ELR (cell line): ENCODE data around the gene SELENOI.
"Not testable (repeated sequence)": the region's sequence is repeated elsewhere in the genome, so short reads cannot be mapped to it uniquely, and the experiment has no call there.

Experiments used
- DNase-seq: peaks from one replicate; pipeline ENCODE4 v3.0.0-alpha.2; 2015; ENCODE audit warnings: low read depth

Gene SELENOI

DNA sequence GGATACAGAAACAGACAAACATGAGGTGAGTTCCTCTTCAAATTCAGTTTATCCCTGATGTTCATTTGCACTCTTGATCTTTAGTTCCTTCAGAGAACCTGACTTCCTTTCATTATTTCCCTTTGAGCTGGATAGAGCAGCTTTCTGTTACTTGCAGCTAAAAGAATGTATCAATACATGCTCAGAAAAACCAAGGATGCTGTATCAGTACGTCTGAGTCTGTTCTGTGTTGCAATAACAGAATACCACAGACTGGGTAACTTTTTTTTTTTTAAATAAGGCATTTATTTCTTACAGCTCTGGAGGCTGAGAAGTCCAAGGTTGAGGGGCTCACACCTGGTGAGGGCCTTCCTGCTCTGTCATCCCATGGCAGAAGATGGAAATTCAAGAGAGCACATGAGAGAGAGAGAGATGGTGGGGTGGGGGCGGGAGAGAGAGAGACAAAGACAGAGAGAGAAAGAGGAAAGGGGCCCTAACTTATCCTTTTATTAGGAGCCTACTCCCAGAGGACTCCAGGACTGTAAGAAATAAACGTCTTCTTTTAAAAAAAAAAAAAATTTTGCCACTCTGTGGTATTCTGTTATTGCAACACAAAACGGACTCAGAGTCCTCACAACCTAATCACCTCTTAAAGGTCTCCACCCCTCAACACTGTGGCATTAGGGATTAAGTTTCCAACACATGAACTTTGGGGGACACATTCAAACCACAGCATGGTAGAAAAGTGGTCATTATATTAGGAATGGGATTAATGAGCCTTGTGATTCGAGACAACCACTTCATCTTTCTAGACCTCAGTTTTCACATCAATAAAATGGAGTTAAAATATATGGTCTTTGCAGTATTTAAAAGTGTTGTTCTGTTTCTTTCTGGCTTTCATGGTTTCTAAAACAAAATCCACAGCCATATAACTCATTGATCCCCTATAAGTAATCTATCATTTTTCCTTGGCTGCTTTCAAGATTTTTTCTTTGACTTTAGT is 18.4 kb upstream of the SELENOI start:
- DNase-seq: peak; percentile 32

DNA sequence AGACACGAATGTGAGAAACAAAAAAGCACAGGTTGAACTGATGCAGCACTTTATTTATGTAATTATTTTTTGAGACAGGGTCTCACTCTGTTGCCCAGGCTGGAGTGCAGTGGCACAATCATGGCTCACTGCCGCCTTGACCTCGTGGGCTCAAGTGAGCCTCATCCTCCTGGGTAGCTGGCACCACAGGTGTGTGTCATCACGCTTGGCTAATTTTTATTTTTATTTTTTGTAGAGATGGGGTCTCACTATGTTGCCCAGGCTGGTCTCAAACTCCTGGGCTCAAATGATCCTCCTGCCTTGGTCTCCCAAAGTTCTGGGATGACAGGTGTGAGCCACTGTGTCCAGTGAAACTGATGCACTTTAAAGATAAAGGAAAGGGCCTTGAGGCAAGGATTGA is 16.9 kb upstream of the SELENOI start:
- DNase-seq: not testable (repeated sequence)

DNA sequence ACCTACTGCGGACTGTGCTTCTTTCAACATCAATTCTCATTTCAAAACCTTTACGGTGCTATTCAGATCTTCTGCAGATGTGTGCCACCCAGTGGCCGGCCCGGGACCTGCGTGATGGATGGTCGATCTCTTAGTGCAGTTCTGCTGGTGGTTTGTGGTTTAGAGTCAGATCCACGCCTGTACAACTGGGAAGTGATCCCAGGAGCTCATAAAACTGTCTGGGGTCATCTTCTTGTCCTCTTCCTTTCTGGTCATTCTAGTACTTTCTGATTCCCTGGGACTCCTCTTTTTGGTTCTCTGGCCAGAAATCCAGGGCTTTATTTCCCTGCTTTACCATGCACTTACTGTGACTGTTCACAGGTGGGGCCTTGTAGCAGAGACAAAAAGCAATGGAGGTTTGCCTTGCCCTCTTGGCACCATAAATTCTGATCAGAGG is 15.8 kb upstream of the SELENOI start:
- peak; percentile 80 for DNase-seq

DNA sequence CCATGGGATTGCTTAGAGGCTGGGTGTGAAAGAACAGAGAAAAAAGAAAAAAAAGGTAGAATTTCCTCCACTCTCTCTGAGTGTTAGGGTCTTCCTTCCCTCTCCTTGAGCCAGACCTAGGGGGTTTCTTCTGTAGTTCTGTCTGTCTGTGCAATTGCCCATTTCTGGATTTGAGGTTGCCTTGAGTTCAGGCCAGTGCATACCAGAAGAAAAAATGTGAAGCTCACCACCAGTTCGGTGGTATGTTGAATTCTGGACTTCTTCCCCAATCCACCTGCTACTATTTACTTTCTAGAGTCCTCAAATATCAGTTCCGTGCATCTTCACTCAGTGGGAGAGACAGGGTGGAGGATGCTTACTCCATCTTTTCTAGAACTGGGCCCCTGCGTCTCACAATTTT is 15.3 kb upstream of the SELENOI start:
- no peak for DNase-seq

DNA sequence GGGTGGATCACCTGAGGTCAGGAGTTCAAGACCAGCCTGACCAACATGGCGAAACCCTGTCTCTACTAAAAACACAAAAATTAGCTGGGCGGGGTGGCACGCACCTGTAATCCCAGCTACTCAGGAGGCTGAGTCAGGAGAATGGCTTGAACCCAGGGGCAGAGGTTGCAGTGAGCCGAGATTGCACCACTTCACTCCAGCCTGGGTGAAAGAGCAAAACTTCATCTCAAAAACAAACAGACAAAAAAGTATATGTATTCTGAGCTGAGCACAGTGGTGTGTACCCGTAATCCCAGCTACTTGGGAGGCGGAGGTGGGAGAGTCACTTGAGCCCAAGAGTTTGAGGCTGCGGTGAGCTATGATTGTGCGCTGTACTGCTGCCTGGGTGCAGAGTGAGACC is 14.6 kb upstream of the SELENOI start:
- not testable (repeated sequence) for DNase-seq

DNA sequence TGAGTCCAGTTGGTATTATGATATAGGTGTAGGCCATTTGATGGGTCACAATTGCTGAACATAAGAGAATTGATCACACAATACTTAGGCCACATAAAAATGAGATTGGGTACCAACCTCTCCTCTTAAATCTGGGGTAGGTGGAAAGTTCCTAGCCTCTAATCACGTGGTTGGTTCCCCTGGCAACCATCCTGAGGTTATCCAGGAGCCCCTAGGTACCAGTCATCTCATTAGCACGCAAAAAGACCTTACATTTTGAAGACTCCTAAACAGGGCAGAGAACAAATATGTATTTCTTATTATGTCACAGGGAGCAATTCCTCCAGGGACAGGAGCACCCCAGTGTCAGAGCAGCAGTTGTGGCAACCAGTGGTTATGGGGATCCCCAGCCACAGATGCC is 12.7 kb upstream of the SELENOI start:
- DNase-seq: no peak

DNA sequence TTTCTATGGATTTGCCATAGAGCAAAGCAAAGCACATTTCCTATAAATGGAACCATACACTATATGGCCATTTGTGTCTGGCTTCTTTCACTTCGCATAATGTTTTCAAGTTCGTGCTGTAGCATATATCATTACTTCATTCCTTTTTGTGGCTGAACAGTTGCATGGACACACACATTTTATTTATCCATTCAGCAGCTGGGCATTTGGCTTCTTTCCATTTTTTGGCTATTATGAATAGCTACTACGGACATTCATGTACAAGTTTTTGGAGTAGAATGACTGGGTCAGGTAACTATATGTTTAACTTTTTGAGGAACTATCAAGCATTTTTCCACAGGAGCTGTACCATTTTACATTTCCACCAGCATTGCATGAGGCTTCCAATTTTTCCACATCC is 10.7 kb upstream of the SELENOI start:
- no peak for DNase-seq

DNA sequence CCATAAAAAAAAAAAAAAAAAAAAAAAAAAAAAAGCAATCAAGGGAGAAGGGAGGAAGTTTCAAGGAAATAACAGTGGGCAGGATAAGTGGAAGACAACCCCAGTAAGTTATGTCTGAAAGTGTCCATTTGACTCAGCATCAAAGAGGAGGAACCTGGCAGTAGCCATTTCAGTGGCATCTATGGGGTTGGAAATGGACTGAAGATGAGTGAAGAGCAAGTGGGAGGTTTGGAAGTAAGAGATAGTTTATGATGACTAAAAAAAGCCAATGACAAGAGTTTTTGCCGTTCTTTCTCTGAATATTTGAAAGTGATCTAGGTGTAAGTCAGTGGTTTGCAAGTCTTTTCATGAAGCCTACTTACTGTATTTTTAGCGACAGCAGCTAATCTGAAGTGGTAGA is 9.2 kb upstream of the SELENOI start:
- DNase-seq: no peak

DNA sequence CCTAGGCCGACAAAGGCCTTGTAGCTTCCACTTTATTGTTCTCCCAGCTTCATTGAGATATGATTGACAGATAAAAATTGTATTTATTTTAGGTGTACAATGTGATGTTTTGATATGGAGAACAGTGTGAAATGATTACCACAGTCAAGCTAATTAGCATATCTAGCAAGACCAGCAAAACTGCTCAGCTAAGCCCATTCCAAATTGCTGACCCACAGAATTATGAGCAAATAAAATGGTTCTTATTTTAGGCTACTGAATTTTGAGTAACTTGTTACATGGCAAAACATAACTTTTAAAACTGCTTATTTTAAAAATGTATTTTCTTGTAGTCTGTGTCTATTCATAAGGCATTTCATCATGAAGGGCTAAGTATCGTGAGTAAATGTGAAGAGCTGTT is 8.6 kb upstream of the SELENOI start:
- DNase-seq: no peak

DNA sequence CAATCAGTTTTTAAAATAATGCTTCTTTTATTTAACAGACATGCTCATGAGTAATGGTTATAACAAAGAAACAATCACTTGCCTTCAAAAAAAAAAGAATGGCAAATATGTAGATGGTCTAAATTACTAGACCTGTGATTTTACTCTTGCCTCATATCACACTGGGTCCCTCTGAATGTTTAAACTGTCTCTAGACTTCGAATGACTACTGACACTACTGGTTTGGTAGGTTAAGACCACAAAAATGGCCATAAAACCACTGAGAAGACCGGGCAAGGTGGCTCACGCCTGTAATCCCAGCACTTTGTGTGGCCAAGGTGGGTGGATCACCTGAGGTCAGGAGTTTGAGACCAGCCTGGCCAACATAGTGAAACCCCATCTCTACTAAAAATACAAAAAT is 5.1 kb upstream of the SELENOI start:
- no peak for DNase-seq

DNA sequence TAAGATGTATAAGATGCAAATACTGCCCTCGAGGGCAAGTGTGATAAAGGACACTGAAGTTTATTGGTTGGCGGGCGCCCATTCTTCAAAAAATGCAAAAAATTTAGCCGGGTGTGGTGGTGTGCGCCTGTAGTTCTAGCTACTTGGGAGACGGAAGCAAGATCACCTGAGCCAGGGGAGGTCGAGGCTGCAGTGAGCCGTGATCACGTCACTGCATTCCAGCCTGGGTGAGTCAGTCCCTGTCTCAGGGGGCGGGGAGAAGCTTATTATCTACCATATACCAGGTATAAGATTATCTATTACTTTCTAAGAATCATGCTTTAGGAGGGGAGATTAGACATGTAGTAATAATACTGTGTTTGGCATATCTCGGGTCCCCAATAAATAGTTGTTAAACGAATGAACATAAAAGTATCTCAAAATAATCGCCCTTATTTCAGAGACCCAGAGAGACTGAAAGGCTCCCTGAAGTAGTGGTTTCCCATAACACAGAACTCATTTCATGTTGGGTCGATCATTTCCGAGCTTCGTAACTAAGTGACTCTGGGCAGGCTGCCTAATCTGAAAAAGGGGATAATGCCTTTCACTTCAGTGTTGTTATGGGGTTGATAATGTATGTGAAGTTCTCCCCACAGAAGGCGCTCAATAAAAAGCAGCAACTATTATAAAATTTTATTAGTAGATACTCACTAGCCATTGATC is 1.2 kb upstream of the SELENOI start:
- DNase-seq: peak; percentile 65

DNA sequence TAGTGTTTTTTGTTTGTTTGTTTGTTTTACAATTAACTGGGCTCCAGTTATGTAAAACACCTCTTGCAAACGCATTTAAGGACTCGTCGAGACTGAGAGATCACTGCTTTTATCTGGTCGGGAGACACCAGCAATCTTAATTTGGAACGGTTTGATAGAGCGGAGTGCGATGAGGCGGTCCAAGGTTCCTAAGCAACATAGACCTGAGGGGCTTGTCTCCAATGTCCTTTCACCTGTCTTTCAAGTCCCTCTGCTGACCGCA is 729 bp upstream of the SELENOI start:
- no peak for DNase-seq

DNA sequence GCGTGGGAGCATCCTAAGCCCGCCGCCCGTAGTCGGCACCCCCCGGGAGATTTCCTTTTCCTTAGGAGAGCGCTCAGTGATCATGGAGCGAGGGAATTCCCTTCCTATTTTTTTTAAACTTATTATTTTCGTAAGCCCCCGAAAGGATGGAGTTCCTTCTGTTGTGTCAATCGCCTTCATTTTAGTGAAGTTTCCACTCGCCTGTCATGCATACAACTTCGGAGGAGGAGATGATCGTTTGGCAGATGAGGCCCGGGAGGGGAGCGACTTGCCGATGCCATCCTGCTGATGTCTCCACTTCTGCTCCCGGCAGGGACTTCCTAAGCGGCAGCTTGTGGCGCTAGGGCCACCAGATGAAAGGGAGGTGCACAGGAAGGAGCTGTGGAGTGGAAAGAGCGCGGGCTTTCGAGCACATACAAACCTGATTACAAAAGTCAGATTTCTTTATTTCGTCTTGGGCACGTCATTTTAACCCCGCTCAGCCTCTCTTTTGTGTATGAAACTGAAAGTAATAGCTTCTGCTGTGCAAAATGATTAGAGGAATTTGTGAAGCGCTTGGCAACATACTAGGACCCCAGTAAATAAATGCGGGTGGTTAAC is 611 bp downstream of the SELENOI start, which contains the start of gene ADGRF3:
Gene ADGRF3, minus strand, starts transcription at position 336 of the 600 bp plus-strand sequence. CDS start 555 bp downstream, outside the sequence.
- peak; percentile 65 for DNase-seq

DNA sequence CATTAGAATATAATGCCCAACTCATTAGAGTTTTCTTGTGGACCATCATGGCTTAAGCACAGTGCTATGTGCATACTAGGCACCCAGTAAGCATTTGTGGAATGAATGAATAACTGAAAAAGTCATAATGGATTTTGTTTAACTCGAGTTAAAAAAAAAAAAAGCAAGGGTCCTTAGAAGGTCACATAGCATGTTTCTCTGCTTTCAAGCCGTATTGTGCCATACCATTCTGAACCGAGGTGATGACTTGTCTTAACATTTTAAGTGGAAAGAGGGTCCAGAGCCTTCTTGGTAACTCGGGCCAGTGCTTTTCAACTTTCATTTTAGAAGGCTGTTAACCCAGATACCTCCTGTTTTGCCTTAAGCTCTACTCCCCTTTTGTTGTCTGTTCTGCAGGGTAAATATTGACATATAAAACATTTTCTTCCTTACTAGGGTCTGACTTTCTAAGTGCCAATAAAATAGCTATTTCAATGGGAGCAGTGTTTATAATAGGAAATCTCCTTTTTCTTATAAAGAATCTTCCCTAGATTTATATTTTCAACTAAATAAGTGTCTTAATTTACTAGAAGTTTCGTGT is 1.4 kb downstream of the SELENOI start:
- DNase-seq: peak; percentile 32

DNA sequence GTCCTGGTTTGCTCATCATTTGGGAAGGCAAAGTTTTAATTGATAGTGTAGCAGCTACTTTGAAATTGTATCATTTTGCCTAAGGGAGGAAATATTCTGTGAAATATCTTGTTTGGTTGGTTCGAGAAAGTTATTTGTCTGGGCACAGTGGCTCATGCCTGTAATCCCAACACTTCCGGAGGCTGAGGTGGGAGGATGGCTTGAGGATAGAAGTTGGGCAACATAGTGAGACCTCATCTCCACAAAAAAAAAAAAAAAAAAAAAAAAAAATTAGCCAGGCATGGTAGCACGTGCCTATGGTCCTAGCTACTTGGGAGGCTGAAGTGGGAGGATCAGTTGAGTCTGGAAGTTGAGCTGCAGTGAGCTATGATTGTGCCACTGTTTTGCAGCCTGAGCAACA is 3.7 kb downstream of the SELENOI start:
- DNase-seq: no peak

DNA sequence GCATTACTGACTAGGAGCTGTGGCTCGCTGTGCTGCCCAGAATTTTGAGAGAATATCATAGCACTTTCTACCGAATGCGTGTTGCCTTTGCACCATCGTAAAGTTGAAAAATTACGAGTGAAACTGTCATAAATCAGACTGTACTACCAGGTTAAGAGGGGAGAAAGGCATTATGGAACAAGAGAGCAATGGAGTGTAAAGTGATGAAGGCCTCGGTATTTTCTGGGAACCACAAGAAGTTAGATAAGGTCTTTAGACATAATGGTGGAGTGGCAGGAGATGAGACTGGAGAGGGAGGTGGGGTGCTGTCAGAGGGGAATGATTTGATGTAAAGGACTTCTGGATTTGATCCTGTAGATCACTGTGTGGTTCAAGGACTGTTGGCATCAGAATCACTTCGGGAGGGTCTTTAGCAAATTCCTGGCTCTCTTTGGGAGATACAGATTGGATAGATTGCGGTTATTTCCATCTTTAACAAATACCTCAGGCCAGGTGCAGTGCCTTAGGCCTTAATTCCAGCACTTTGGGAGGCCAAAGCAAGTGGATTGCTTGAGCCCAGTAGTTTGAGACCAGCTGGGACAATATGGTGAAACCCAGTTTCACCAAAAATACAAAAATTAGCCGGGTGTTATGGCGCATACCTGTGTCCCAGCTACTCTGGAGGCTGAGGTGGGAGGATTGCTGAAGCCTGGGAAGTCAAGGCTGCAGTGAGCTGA is 5.6 kb downstream of the SELENOI start:
- no peak for DNase-seq

DNA sequence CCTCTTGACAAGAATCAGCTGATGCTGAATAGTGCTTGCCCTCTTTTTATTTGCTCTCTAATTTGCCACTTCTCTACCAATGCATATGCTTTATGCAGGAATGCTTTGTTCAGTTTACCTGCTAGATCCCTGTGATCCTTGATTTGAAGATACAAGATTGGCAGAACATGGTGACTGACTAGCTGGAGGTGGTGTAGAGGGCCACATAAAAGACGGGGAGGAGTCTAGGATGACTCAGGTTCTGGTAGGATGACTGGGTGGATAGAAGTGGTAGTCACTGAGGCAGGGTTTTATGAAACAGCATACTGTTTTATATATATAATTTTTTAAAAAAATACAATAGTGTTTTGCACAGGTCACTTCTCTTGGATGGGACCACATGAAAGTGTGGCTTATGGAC is 6.9 kb downstream of the SELENOI start:
- peak; percentile 75 for DNase-seq

DNA sequence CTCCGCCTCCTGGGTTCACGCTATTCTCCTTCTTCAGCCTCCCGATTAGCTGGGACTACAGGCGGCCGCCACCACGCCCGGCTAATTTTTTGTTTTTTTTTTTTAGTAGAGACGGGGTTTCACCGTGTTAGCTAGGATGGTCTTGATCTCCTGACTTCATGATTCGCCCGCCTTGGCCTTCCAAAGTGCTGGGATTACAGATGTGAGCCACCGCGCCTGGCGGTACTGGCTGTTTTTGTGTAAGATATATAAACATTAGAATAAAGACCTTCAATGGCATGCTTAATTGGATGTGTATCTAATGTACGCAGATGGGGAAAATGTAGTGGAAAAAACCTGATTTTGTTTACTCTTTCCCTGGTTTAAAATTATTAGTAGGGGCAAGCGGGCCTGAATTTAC is 8.5 kb downstream of the SELENOI start:
- DNase-seq: not testable (repeated sequence)

DNA sequence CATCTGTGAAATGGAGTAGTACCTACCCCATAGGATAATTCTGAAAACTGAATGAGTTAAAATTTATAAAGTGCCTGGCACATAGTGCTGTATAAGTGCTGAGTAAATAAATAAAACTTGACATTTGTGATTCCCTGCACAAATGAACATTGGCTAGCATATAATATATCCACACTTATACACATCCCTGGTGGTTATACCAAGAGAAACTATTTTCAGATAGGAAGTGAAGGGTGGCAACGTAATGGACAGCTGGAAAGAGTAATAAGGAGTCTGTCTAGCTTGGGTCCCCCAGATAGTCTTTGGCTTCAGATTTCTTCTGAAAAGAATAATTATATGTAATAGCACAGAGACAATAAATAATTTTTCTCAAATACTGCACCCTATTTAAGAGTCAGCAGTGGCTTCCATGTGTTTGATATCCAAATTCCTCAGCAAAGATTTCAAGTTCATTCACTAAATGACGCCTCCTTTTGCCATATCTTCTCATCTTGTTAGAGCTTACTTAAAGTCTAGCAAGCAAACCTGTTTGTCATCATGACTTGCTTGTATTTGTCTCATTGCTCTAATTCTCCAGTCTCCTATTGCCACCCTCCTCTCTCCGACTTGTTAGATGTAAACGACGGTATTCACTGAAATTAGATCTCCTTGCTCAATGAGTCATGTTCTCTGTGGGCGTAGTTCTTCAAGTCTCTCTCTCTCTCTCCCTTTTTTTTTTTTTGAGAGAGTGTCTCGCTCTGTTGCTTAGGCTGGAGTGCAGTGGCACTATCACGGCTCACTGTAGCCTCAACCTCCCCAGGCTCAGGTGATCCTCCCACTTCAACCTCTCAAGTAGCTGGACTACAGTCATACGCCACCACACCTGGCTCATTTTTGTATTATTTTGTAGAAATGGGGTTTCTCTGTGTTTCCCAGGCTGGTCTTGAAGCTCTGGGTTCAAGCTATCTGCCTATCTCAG is 9.4 kb downstream of the SELENOI start:
- peak; percentile 95 for DNase-seq

DNA sequence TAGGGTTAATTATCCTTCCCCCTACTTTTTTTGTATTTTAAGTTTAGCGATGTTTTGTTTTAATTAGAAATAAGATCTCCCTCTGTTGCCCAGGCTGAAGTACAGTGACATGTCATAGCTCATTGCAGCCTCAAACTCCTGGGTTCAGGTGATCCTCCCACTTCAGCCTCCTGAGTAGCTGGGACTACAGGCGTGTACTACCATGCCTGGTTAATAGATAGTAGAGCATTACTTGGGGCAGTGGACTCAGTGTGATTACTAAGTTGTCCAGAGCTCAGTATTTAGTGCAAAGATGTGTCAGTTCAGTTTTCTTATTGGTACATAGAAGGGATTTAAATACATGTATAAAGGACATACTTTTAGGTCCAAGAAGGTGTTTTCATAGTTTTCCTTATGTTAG is 10.2 kb downstream of the SELENOI start:
- no peak for DNase-seq

DNA sequence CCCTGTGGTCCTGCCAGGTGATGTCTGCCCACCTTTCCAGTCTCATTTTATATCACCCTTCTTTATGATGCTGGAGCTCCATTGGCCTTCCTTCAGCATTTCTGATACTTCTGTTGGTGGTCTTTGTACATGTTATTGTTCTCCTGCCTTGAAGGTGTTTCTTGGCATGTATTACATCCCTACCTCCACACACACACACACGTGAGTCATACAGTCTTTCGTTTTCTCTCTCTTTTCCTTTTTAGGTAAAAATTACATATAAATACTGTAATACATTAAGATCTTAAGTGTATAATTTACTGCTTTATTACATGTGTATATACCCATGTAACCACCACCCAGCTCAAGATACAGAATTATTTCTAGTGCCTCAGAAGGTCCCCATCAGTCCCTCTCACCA is 10.8 kb downstream of the SELENOI start:
- DNase-seq: no peak
